Thyroid gland (tissue), 4 donors: ENCODE results near the gene CLIC5.

Source experiments
- POLR2A ChIP-seq, 2 donors: fragments of 450-650 bp; IDR thresholded peaks; one replicate each; pipeline ENCODE4 v1.6.1; 2017; ENCODE audit warnings: antibody characterized with exemption in 2 of 2, mild to moderate bottlenecking in 2 of 2, moderate library complexity in 1 of 2
- TF ChIP-seq, protein P1 (sequence below), 6 experiments: fragments of 200-600 bp in 3 of 6; fragments of 450-650 bp in 3 of 6; sonication (generic) in 3 of 6; IDR thresholded peaks; one replicate each; pipeline ENCODE4 v1.5.1; 2016 to 2019; ENCODE audit warnings: antibody characterized with exemption in 6 of 6, mild to moderate bottlenecking in 2 of 6, inconsistent platforms in 1 of 6, moderate library complexity in 1 of 6

DNA sequence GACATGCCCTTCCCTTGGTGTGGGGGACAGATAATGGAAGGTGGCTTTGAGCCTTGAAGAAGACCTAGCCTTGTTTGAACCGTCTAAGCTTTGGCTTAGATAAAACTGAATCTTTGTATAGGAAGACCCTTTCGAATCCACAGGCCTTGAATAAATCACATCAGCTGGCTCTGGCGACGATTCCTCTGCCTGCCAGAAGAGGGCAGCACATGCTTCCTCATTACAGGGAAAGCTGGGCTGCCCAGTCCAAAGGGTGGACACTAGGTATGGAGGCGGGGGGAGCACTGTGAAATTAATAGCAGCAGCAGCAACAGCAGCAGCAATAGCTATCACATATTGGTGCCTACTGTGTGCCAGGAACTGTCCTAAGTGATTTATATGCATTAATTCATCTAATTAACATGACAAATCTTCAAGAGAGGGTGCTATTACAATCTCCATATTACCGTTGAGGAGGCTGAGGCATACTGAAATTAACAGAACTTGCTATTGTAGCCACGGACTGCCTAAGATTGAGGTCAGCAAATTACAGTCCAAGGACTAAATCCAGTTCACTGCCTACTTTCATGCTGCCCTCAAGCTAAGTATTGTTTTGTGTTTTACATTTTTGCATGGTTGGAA is 85.1 kb downstream of the CLIC5 start:
- TF ChIP-seq, protein P1, sequence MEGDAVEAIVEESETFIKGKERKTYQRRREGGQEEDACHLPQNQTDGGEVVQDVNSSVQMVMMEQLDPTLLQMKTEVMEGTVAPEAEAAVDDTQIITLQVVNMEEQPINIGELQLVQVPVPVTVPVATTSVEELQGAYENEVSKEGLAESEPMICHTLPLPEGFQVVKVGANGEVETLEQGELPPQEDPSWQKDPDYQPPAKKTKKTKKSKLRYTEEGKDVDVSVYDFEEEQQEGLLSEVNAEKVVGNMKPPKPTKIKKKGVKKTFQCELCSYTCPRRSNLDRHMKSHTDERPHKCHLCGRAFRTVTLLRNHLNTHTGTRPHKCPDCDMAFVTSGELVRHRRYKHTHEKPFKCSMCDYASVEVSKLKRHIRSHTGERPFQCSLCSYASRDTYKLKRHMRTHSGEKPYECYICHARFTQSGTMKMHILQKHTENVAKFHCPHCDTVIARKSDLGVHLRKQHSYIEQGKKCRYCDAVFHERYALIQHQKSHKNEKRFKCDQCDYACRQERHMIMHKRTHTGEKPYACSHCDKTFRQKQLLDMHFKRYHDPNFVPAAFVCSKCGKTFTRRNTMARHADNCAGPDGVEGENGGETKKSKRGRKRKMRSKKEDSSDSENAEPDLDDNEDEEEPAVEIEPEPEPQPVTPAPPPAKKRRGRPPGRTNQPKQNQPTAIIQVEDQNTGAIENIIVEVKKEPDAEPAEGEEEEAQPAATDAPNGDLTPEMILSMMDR (IDR thresholded peaks at IDR 0.05): peak; percentile 93 to 98 (median 96)
- no peak for TF ChIP-seq POLR2A (IDR thresholded peaks at IDR 0.05)
